ENCODE data around the gene MPDU1. TPM values are rescaled to one million over a fixed set of nuclear protein-coding genes. Genes with fewer than 3 reads are reported as not detected.

Gene MPDU1
- total and polyA plus RNA-seq, 2 of the 13 experiments (the other 11 are each of a cell fraction or from before 2014, with no cell fraction given) = 112 to 167 TPM

- Histone ChIP-seq H3K27ac (ENCODE audit: extremely low read length, insufficient read depth, low read length) (no peak overlapping the region), H2AFZ (ENCODE audit: low read length) (no peak overlapping the region), H3K4me2 (ENCODE audit: low read depth, low read length) (no peak overlapping the region), H3K27me3 (ENCODE audit: control insufficient read depth in 1 of 2, insufficient read depth in 2 of 2, low read length in 2 of 2) (no peaks in the 10 kb centered on the region), H3K9ac (ENCODE audit: insufficient read depth, low read depth, low read length) (no peak overlapping the region), H3K4me1 (ENCODE audit: insufficient read depth, low read length) (peaks cover 65% of the 10 kb centered on the region), H3K4me3 (replicated peaks in 1 of 3; ENCODE audit: insufficient read depth in 1 of 3, low read depth in 2 of 3, low read length in 3 of 3) (no peak overlapping the region), H4K20me1 (ENCODE audit: insufficient read depth, low read length) (no peaks in the 10 kb centered on the region), H3K9me3 (ENCODE audit: low read length) (no peaks in the 10 kb centered on the region), H3K36me3 (replicated peaks in 1 of 2; ENCODE audit: control insufficient read depth in 1 of 2, insufficient read depth in 2 of 2, low read length in 2 of 2) (no peaks in the 10 kb centered on the region), H3K79me2 (ENCODE audit: insufficient read depth, low read length) (no peaks in the 10 kb centered on the region)
- no TSS peak for BruUV-seq (replicated peaks)
- in situ Hi-C loops (cut with HindIII; ENCODE audit: extremely low pct_ligation_motif_present, low pct_unique_long_range_greater_than_20kb) (loop anchor here (5.0 kb wide), 1 partner anchor 43 kb away; no protein-coding TSS in a partner anchor), intact Hi-C loops (cut with micrococcal nuclease; ENCODE audit: unreplicated experiment) (no loop called here)
- ChIA-PET POLR2A (no interaction called here), CTCF (ENCODE audit: low intra/inter-chr PET ratio, low total read pairs) (no interaction called here)
- 66% methylated on average over 10 of the region's 10 CpGs for WGBS (ENCODE audit: low lambda C conversion rate)
- ATAC-seq (no peak), DNase-seq (ENCODE audit: low spot score) (no peak), FAIRE-seq (no peak)
- TF ChIP-seq, protein P1, sequence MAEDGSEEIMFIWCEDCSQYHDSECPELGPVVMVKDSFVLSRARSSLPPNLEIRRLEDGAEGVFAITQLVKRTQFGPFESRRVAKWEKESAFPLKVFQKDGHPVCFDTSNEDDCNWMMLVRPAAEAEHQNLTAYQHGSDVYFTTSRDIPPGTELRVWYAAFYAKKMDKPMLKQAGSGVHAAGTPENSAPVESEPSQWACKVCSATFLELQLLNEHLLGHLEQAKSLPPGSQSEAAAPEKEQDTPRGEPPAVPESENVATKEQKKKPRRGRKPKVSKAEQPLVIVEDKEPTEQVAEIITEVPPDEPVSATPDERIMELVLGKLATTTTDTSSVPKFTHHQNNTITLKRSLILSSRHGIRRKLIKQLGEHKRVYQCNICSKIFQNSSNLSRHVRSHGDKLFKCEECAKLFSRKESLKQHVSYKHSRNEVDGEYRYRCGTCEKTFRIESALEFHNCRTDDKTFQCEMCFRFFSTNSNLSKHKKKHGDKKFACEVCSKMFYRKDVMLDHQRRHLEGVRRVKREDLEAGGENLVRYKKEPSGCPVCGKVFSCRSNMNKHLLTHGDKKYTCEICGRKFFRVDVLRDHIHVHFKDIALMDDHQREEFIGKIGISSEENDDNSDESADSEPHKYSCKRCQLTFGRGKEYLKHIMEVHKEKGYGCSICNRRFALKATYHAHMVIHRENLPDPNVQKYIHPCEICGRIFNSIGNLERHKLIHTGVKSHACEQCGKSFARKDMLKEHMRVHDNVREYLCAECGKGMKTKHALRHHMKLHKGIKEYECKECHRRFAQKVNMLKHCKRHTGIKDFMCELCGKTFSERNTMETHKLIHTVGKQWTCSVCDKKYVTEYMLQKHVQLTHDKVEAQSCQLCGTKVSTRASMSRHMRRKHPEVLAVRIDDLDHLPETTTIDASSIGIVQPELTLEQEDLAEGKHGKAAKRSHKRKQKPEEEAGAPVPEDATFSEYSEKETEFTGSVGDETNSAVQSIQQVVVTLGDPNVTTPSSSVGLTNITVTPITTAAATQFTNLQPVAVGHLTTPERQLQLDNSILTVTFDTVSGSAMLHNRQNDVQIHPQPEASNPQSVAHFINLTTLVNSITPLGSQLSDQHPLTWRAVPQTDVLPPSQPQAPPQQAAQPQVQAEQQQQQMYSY (CRISPR knock-in tag; IDR thresholded peaks at IDR 0.05) = no peak
- TF ChIP-seq ZNF44 (CRISPR knock-in tag; IDR thresholded peaks at IDR 0.05) = no peak
- TF ChIP-seq ETV6 (CRISPR knock-in tag; conservative IDR thresholded peaks at IDR 0.05) = no peak
These were observed 28.2 kb upstream of the MPDU1 start for GRCh38 chr17:7555320-7555948.

GRCh38 chr17:7556627-7557026 lies 27.0 kb upstream of the MPDU1 start:
- WGBS (ENCODE audit: low lambda C conversion rate) = 66% methylated on average over 12 of the region's 12 CpGs
- Histone ChIP-seq H2AFZ (ENCODE audit: low read length) (no peak overlapping the region), H3K4me2 (ENCODE audit: low read depth, low read length) (peak overlapping the region; percentile 91), H3K79me2 (ENCODE audit: insufficient read depth, low read length) (no peaks in the 10 kb centered on the region), H4K20me1 (ENCODE audit: insufficient read depth, low read length) (no peaks in the 10 kb centered on the region), H3K9me3 (ENCODE audit: low read length) (no peaks in the 10 kb centered on the region), H3K36me3 (replicated peaks in 1 of 2; ENCODE audit: control insufficient read depth in 1 of 2, insufficient read depth in 2 of 2, low read length in 2 of 2) (no peaks in the 10 kb centered on the region), H3K4me3 (replicated peaks in 1 of 3; ENCODE audit: insufficient read depth in 1 of 3, low read depth in 2 of 3, low read length in 3 of 3) (peak overlapping the region in 1 of 3 experiments; percentile 92; a peak in 2 of 6 replicates), H3K9ac (ENCODE audit: insufficient read depth, low read depth, low read length) (peak overlapping the region; percentile 31; the same call in 1 of the 2 replicates), H3K4me1 (ENCODE audit: insufficient read depth, low read length) (peaks cover 58% of the 10 kb centered on the region), H3K27ac (ENCODE audit: extremely low read length, insufficient read depth, low read length) (no peak overlapping the region), H3K27me3 (ENCODE audit: control insufficient read depth in 1 of 2, insufficient read depth in 2 of 2, low read length in 2 of 2) (no peaks in the 10 kb centered on the region; a peak in 1 of 5 replicates)
- BruUV-seq (replicated peaks) = no TSS peak
- TF ChIP-seq SOX6 (IDR thresholded peaks at IDR 0.05) (no peak), SOX6 (CRISPR knock-in tag; IDR thresholded peaks at IDR 0.05) (no peak), ASH2L (IDR thresholded peaks at IDR 0.05; ENCODE audit: insufficient read length, low read depth, low read length) (no peak), NFKBIZ (CRISPR knock-in tag; IDR thresholded peaks at IDR 0.05) (no peak), ZHX1 (CRISPR knock-in tag; IDR thresholded peaks at IDR 0.05; ENCODE audit: low read depth) (no peak), ZNF557 (CRISPR knock-in tag; IDR thresholded peaks at IDR 0.05) (0 out of 2 replicates have a peak, but pooled peaks have one; percentile 9)
- DNase-seq (ENCODE audit: low spot score) (no peak), FAIRE-seq (no peak), ATAC-seq (no peak)
- POLR2A ChIA-PET = interaction anchor here (0.5 to 4.8 kb wide), 7 partner anchors 8 to 274 kb away, joined by 3 to 33 read pairs (median 3); partner anchors contain the start of genes TMEM256, TNFSF12 and TP53
- CTCF ChIA-PET (ENCODE audit: low intra/inter-chr PET ratio, low total read pairs) = no interaction called here
- intact Hi-C loops (cut with micrococcal nuclease; ENCODE audit: unreplicated experiment) (no loop called here), in situ Hi-C loops (cut with HindIII; ENCODE audit: extremely low pct_ligation_motif_present, low pct_unique_long_range_greater_than_20kb) (loop anchor here (5.0 kb wide), 1 partner anchor 44 kb away; no protein-coding TSS in a partner anchor)

Measured in HepG2 (cell line).